B cell (primary cell): ENCODE data around the gene NAA10. TPM values are rescaled to one million over a fixed set of nuclear protein-coding genes. Genes with fewer than 3 reads are reported as not detected.

Experiments used
- ATAC-seq: fragments of 200-7000 bp; cut with Tn5 transposase; one replicate; pipeline ENCODE4 v1.10.0; 2021; ENCODE audit warnings: low read depth, mild to moderate bottlenecking, moderate number of reproducible peaks, moderate library complexity
- CTCF ChIA-PET: fragments of 350-600 bp; sonication (Branson Sonifier 250); formaldehyde crosslinking; loops from one replicate; lab custom pipeline; 2021; ENCODE audit warnings: antibody characterized with exemption, inconsistent platforms; lab: Charles Lee
- POLR2A ChIA-PET: fragments of 350-600 bp; sonication (Branson Sonifier 250); formaldehyde crosslinking; loops from one replicate; lab custom pipeline; 2021; ENCODE audit warnings: antibody characterized with exemption; lab: Charles Lee
- DNase-seq: peaks from one replicate; pipeline ENCODE4 v3.0.0; 2013
- H2AFZ ChIP-seq: 2 replicates; pipeline ENCODE4 v1.6.1; 2012; ENCODE audit warnings: mild to moderate bottlenecking, low read depth, low read length; ENCODE audit not compliant: insufficient read depth, poor library complexity, severe bottlenecking
- H3K27ac ChIP-seq, 2 donors: 1 replicate in 1 of 2; 2 replicates in 1 of 2; pipeline ENCODE4 v1.5.1; 2012 to 2013; ENCODE audit warnings: low read length in 2 of 2, mild to moderate bottlenecking in 2 of 2, moderate library complexity in 1 of 2
- H3K27me3 ChIP-seq, 4 experiments: fragments of 200-600 bp in 1 of 4; sonication (generic) in 1 of 4; replicated peaks in 1 of 4; 1 replicate in 2 of 4; 2 replicates in 2 of 4; pipeline versions ENCODE4 v1.6.1 to v1.7.0; 2013 to 2016; ENCODE audit warnings: low read length in 3 of 4, mild to moderate bottlenecking in 2 of 4, mixed read lengths in 1 of 4, moderate library complexity in 1 of 4; ENCODE audit not compliant: insufficient read depth in 4 of 4, control insufficient read depth in 3 of 4; ENCODE audit errors: control extremely low read depth in 1 of 4
- H3K36me3 ChIP-seq, 2 experiments: replicated peaks in 1 of 2; 1 replicate in 1 of 2; 2 replicates in 1 of 2; pipeline versions ENCODE4 v1.6.1 to v1.7.1; 2013; ENCODE audit warnings: low read length in 1 of 2; ENCODE audit not compliant: insufficient read depth in 2 of 2, control insufficient read depth in 1 of 2; ENCODE audit errors: control extremely low read depth in 1 of 2, extremely low read depth in 1 of 2
- H3K4me1 ChIP-seq, 2 donors: fragments of 200-600 bp in 1 of 2; sonication (generic) in 1 of 2; 1 replicate in 1 of 2; 2 replicates in 1 of 2; pipeline versions ENCODE4 v1.5.1 to v1.6.1; 2013 to 2017; ENCODE audit warnings: low read length in 2 of 2; ENCODE audit not compliant: control insufficient read depth in 2 of 2, insufficient read depth in 2 of 2
- H3K4me2 ChIP-seq: replicated peaks from 2 replicates; pipeline ENCODE3; 2012; ENCODE audit warnings: mild to moderate bottlenecking, low read depth, low read length; ENCODE audit not compliant: poor library complexity, severe bottlenecking
- H3K4me3 ChIP-seq, 5 experiments: fragments of 200-600 bp in 1 of 5; sonication (generic) in 1 of 5; 1 replicate in 3 of 5; 2 replicates in 2 of 5; pipeline versions ENCODE4 v1.5.1 to v1.7.0; 2011 to 2016; ENCODE audit warnings: low read length in 4 of 5, mild to moderate bottlenecking in 4 of 5, low read depth in 2 of 5, control low read depth in 1 of 5, moderate library complexity in 1 of 5; ENCODE audit not compliant: insufficient read depth in 1 of 5; ENCODE audit errors: control extremely low read depth in 1 of 5, extremely low read depth in 1 of 5
- H3K79me2 ChIP-seq: fragments of 200-600 bp; sonication (generic); one replicate; pipeline ENCODE4 v1.6.0; 2016; ENCODE audit warnings: low read length; ENCODE audit not compliant: control insufficient read depth, insufficient read depth
- H3K9ac ChIP-seq: fragments of 200-600 bp; sonication (generic); 2 replicates; pipeline ENCODE4 v1.6.1; 2017; ENCODE audit warnings: mild to moderate bottlenecking, low read length, moderate library complexity
- H3K9me3 ChIP-seq, 3 donors: one replicate each; pipeline versions ENCODE4 v1.6.1 to v1.7.1; 2013; ENCODE audit warnings: low read length in 2 of 3; ENCODE audit not compliant: control insufficient read depth in 2 of 3, insufficient read depth in 1 of 3; ENCODE audit errors: control extremely low read depth in 1 of 3
- H4K20me1 ChIP-seq: 2 replicates; pipeline ENCODE4 v1.6.0; 2012; ENCODE audit warnings: mild to moderate bottlenecking, low read length; ENCODE audit not compliant: insufficient read depth, control insufficient read depth, poor library complexity, severe bottlenecking
- H3K27ac Mint-ChIP-seq: one replicate; pipeline ENCODE4 v1.8.0; 2021; ENCODE audit warnings: mixed read lengths
- H3K27me3 Mint-ChIP-seq: one replicate; pipeline ENCODE4 v1.8.0; 2021; ENCODE audit warnings: mixed read lengths
- H3K4me1 Mint-ChIP-seq: one replicate; pipeline ENCODE4 v1.8.0; 2021; ENCODE audit warnings: mixed read lengths
- H3K4me3 Mint-ChIP-seq: one replicate; pipeline ENCODE4 v1.8.0; 2021; ENCODE audit warnings: mixed read lengths
- H3K9me3 Mint-ChIP-seq: one replicate; pipeline ENCODE4 v1.8.0; 2022; ENCODE audit warnings: mixed read lengths; ENCODE audit not compliant: insufficient read depth
- EZH2 ChIP-seq: IDR thresholded peaks from 2 replicates; pipeline ENCODE4 v1.6.1; 2012; ENCODE audit warnings: borderline replicate concordance, low read depth, mild to moderate bottlenecking, moderate library complexity, low read length; ENCODE audit not compliant: insufficient read depth, poor library complexity, severe bottlenecking
- WGBS: methylation state at CpG from one replicate; pipeline ENCODE4 v1.1.5; 2013; ENCODE audit warnings: missing lambda C conversion rate; ENCODE audit not compliant: insufficient coverage; 5-methylcytosine and 5-hydroxymethylcytosine counted together
- intact Hi-C: fragments of 100-400 bp; cut with micrococcal nuclease; formaldehyde crosslinking; loops from one replicate; pipeline ENCODE4 v1.10.0; 2022
- polyA plus RNA-seq: library from polyadenylated mRNA; depleted of rRNA; stranded (reverse); fragments of >200 nt; gene quantifications from 2 replicates; pipeline ENCODE4 v1.2.3, GENCODE V29; 2012
- total RNA-seq, 2 donors: library from RNA; stranded (reverse); fragments of 120-200 nt in 1 of 2; gene quantifications; 1 replicate in 1 of 2; 2 replicates in 1 of 2; pipeline versions ENCODE4 v1.2.3 to v1.2.4, GENCODE V29; 2013 to 2022
- TF ChIP-seq, protein P1 (sequence below): fragments of 200-600 bp; IDR thresholded peaks from one replicate; pipeline ENCODE4 v1.8.0; 2022; ENCODE audit warnings: antibody characterized with exemption, mild to moderate bottlenecking

The NAA10 gene
- total and polyA plus RNA-seq, 2 donors (not counting 1 experiment from before 2014, with no cell fraction given) = 78.3 to 102 TPM

DNA sequence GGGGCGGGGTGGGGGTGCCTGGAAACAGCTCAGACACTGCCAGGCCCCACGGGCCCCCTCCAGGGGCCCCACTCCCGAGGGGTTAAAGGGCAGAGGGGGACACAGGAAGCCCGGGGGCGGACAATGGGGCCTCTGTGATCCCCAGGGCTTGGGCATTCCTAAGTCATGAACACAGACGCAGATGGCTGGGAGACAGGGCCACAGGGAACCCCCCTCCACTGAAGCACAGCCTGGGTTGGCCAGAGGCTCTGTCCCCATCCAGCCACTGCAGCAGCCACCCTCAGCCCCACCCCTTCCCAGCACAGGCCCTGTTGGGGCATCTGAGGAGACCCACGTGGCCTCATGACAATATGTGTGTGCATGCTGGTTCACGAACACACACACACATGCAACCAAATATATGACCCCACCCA, 52.7 kb downstream of the NAA10 start:
- H3K27ac ChIP-seq = no peak overlapping the region
- no peak for TF ChIP-seq EZH2
- TF ChIP-seq, protein P1, sequence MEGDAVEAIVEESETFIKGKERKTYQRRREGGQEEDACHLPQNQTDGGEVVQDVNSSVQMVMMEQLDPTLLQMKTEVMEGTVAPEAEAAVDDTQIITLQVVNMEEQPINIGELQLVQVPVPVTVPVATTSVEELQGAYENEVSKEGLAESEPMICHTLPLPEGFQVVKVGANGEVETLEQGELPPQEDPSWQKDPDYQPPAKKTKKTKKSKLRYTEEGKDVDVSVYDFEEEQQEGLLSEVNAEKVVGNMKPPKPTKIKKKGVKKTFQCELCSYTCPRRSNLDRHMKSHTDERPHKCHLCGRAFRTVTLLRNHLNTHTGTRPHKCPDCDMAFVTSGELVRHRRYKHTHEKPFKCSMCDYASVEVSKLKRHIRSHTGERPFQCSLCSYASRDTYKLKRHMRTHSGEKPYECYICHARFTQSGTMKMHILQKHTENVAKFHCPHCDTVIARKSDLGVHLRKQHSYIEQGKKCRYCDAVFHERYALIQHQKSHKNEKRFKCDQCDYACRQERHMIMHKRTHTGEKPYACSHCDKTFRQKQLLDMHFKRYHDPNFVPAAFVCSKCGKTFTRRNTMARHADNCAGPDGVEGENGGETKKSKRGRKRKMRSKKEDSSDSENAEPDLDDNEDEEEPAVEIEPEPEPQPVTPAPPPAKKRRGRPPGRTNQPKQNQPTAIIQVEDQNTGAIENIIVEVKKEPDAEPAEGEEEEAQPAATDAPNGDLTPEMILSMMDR = no peak
- Mint-ChIP-seq H3K9me3 (no peaks in the 10 kb centered on the region), H3K4me1 (peaks cover 16% of the 10 kb centered on the region), H3K27me3 (peaks cover 17% of the 10 kb centered on the region), H3K4me3 (no peak overlapping the region), H3K27ac (no peak overlapping the region)
- H3K4me3 ChIP-seq = no peak overlapping the region
- H3K27me3 ChIP-seq = peaks cover 0 to 55% (median 14%) of the 10 kb centered on the region in 4 experiments
- H4K20me1 ChIP-seq = no peaks in the 10 kb centered on the region
- no peak for DNase-seq
- ATAC-seq = no peak
- ChIA-PET POLR2A (no interaction called here), CTCF (no interaction called here)
- H3K4me2 ChIP-seq = no peak overlapping the region
- no peak overlapping the region for H2AFZ ChIP-seq
- no peak overlapping the region for H3K9ac ChIP-seq
- peaks cover 28 to 29% of the 10 kb centered on the region in 2 donors for H3K4me1 ChIP-seq
- H3K9me3 ChIP-seq = peaks cover 0 to 3% (median 0%) of the 10 kb centered on the region in 3 donors
- intact Hi-C loops = no loop called here
- no peaks in the 10 kb centered on the region for H3K79me2 ChIP-seq
- no peaks in the 10 kb centered on the region for H3K36me3 ChIP-seq
- 53% methylated on average over 4 of the region's 8 CpGs for WGBS

DNA sequence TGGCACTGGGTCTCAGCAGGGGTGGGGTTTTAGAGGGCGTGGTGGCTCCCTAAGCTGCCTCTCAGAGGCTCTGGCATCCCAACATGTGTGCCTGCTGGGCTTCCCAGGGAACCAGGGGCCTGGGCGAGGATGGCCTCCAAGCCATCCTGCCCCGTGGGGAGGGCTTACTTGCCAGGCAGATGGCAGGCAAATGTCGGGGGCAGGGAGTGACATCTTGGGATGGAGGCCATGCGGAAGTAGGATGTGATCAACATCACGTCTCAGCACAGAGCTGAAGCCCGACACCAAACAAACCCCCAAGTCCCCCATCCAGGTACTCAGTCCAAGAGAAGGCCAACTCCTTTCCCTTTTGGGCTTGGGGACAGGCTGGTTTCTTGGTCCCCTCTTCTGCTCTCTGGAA, 53.6 kb downstream of the NAA10 start:
- ATAC-seq (no peak), DNase-seq (no peak)
- ChIA-PET POLR2A (no interaction called here), CTCF (no interaction called here)
- TF ChIP-seq, protein P1 = no peak
- TF ChIP-seq EZH2 = no peak
- intact Hi-C loops = no loop called here
- Mint-ChIP-seq H3K4me1 (peaks cover 17% of the 10 kb centered on the region), H3K4me3 (no peak overlapping the region), H3K27ac (no peak overlapping the region), H3K27me3 (peaks cover 20% of the 10 kb centered on the region), H3K9me3 (no peaks in the 10 kb centered on the region)
- Histone ChIP-seq H3K9me3 (peaks cover 0 to 3% (median 0%) of the 10 kb centered on the region in 3 donors), H3K4me3 (no peak overlapping the region), H3K9ac (no peak overlapping the region), H3K27me3 (peaks cover 0 to 56% (median 15%) of the 10 kb centered on the region in 4 experiments), H3K79me2 (no peaks in the 10 kb centered on the region), H3K36me3 (no peaks in the 10 kb centered on the region), H3K4me1 (peaks cover 20 to 21% of the 10 kb centered on the region in 2 donors), H3K4me2 (no peak overlapping the region), H3K27ac (no peak overlapping the region), H4K20me1 (no peaks in the 10 kb centered on the region), H2AFZ (no peak overlapping the region)
- WGBS = 60% methylated on average over 1 of the region's 7 CpGs
